HCT116 (cell line): ENCODE measurements around the gene STKLD1. TPM values are rescaled to one million over a fixed set of nuclear protein-coding genes. Genes with fewer than 3 reads are reported as not detected.

Experiments used
- ATAC-seq: fragments of 200-7000 bp; cut with Tn5 transposase; 2 replicates; pipeline ENCODE4 v1.9.1; 2020; ENCODE audit warnings: mild to moderate bottlenecking, moderate library complexity
- BruUV-seq: library from RNA; stranded (reverse); fragments of 400-500 nt; replicated peaks from 2 replicates; lab custom pipeline; 2021; lab: Mats Ljungman, UMichigan
- CTCF ChIA-PET: fragments of 300-600 bp; sonication (Branson Sonifier 250); formaldehyde crosslinking; loops from one replicate; lab custom pipeline; 2021; ENCODE audit warnings: antibody characterized with exemption; lab: Charles Lee
- POLR2A ChIA-PET: fragments of 300-600, 350-600 bp; sonication (Branson Sonifier 250); formaldehyde crosslinking; loops from one replicate; lab custom pipeline; 2021; ENCODE audit warnings: antibody characterized with exemption; lab: Charles Lee
- RAD21 ChIA-PET, 2 experiments: fragments of 300-600 bp; sonication (Branson Sonifier 250); formaldehyde crosslinking; loops; one replicate each; lab custom pipeline; 2023; ENCODE audit warnings: low total read pairs in 2 of 2; ENCODE audit not compliant: uncharacterized antibody in 2 of 2, unreplicated experiment in 2 of 2, low non-redundant PET in 1 of 2; lab: Charles Lee
- DNase-seq: peaks from one replicate; pipeline ENCODE4 v3.0.0-alpha.2; 2010; ENCODE audit warnings: low read depth, low spot score
- H2AFZ ChIP-seq: fragments of 200-600 bp; shearing (Covaris generic), sonication (generic); 2 replicates; pipeline ENCODE4 v1.6.1; 2017; ENCODE audit warnings: low read depth, mixed run types, mixed read lengths, antibody characterized with exemption, low read length; ENCODE audit not compliant: poor library complexity, severe bottlenecking
- H3K27ac ChIP-seq: 2 replicates; pipeline ENCODE4 v1.5.1; 2012; ENCODE audit warnings: low read depth, low read length
- H3K27me3 ChIP-seq: fragments of 200-600 bp; sonication (generic); 2 replicates; pipeline ENCODE4 v1.6.1; 2016; ENCODE audit warnings: mixed run types, low read length, mixed read lengths; ENCODE audit not compliant: insufficient read depth
- H3K36me3 ChIP-seq, 2 experiments: fragments of 200-500 bp in 1 of 2; fragments of 200-600 bp in 1 of 2; sonication (Bioruptor generic) in 1 of 2; sonication (generic) in 1 of 2; 2 replicates each; pipeline versions ENCODE4 v1.5.1 to v1.6.1; 2014 to 2016; ENCODE audit warnings: low read length in 2 of 2, inconsistent platforms in 1 of 2, mixed read lengths in 1 of 2, mixed run types in 1 of 2; ENCODE audit not compliant: insufficient read depth in 2 of 2, control insufficient read depth in 1 of 2
- H3K4me1 ChIP-seq, 2 experiments: fragments of 200-600 bp in 1 of 2; sonication (generic) in 1 of 2; 2 replicates each; pipeline versions ENCODE4 v1.5.1 to v1.6.1; 2012 to 2017; ENCODE audit warnings: low read length in 2 of 2, inconsistent platforms in 1 of 2, mild to moderate bottlenecking in 1 of 2, mixed read lengths in 1 of 2, mixed run types in 1 of 2, moderate library complexity in 1 of 2; ENCODE audit not compliant: insufficient read depth in 2 of 2, control insufficient read depth in 1 of 2
- H3K4me2 ChIP-seq: fragments of 200-600 bp; sonication (generic); 2 replicates; pipeline ENCODE4 v1.6.1; 2017; ENCODE audit warnings: mixed run types, low read length, mixed read lengths
- H3K4me3 ChIP-seq, 2 experiments: fragments of 200-600 bp in 1 of 2; sonication (generic) in 1 of 2; replicated peaks in 1 of 2; 2 replicates each; pipeline ENCODE4 v1.5.1; 2011 to 2016; ENCODE audit warnings: low read length in 2 of 2, control low read depth in 1 of 2, low read depth in 1 of 2, mild to moderate bottlenecking in 1 of 2, mixed read lengths in 1 of 2, mixed run types in 1 of 2
- H3K79me2 ChIP-seq: fragments of 200-600 bp; sonication (generic); 2 replicates; pipeline ENCODE4 v1.6.1; 2017; ENCODE audit warnings: mild to moderate bottlenecking, mixed run types, low read length, moderate library complexity, mixed read lengths; ENCODE audit not compliant: insufficient read depth
- H3K9ac ChIP-seq: fragments of 200-600 bp; sonication (generic); 2 replicates; pipeline ENCODE4 v1.6.1; 2016; ENCODE audit warnings: low read length, mixed read lengths
- H3K9me2 ChIP-seq: fragments of 200-600 bp; sonication (generic), shearing (Covaris generic); 2 replicates; pipeline ENCODE4 v1.6.1; 2017; ENCODE audit warnings: mixed run types, mild to moderate bottlenecking, moderate library complexity; ENCODE audit not compliant: insufficient read depth
- H3K9me3 ChIP-seq, 2 experiments: fragments of 200-500 bp in 1 of 2; fragments of 200-600 bp in 1 of 2; sonication (Bioruptor generic) in 1 of 2; sonication (generic) in 1 of 2; 2 replicates each; pipeline ENCODE4 v1.6.1; 2014 to 2017; ENCODE audit warnings: low read length in 2 of 2, mixed read lengths in 2 of 2, inconsistent platforms in 1 of 2, low read depth in 1 of 2, mild to moderate bottlenecking in 1 of 2, mixed run types in 1 of 2, moderate library complexity in 1 of 2; ENCODE audit not compliant: control insufficient read depth in 1 of 2, insufficient read depth in 1 of 2
- H4K20me1 ChIP-seq: fragments of 200-600 bp; sonication (generic), shearing (Covaris generic); 2 replicates; pipeline ENCODE4 v1.6.1; 2017; ENCODE audit warnings: mixed run types, mild to moderate bottlenecking, moderate library complexity; ENCODE audit not compliant: insufficient read depth
- CBX3 ChIP-seq: IDR thresholded peaks from 2 replicates; pipeline ENCODE4 v1.6.1; 2012; ENCODE audit warnings: low read depth
- CEBPB ChIP-seq: IDR thresholded peaks from 2 replicates; pipeline ENCODE4 v1.6.1; 2012; ENCODE audit warnings: low read depth
- CTCF ChIP-seq, 3 experiments: fragments of 200-600 bp in 1 of 3; sonication (generic) in 1 of 3; IDR thresholded peaks in 2 of 3; conservative IDR thresholded peaks in 1 of 3; 2 replicates each; pipeline ENCODE4 v1.5.1; 2012 to 2017; ENCODE audit warnings: low read depth in 2 of 3, low read length in 2 of 3, antibody characterized with exemption in 1 of 3, borderline replicate concordance in 1 of 3, control low read depth in 1 of 3, mild to moderate bottlenecking in 1 of 3, mixed read lengths in 1 of 3, mixed run types in 1 of 3, moderate library complexity in 1 of 3; ENCODE audit not compliant: insufficient read depth in 1 of 3
- EGR1 ChIP-seq: IDR thresholded peaks from 2 replicates; pipeline ENCODE4 v1.6.1; 2012; ENCODE audit warnings: low read depth
- ELF1 ChIP-seq: IDR thresholded peaks from 2 replicates; pipeline ENCODE4 v1.6.1; 2012; ENCODE audit warnings: low read depth, borderline replicate concordance
- EZH2 ChIP-seq: fragments of 200-600 bp; sonication (generic); IDR thresholded peaks from 2 replicates; pipeline ENCODE4 v1.6.1; 2017; ENCODE audit warnings: antibody characterized with exemption, mixed run types
- EZH2phosphoT487 ChIP-seq: fragments of 200-600 bp; IDR thresholded peaks from 2 replicates; pipeline ENCODE4 v1.6.1; 2018; ENCODE audit warnings: antibody characterized with exemption, borderline replicate concordance
- FOSL1 ChIP-seq: IDR thresholded peaks from 2 replicates; pipeline ENCODE4 v1.6.1; 2012; ENCODE audit warnings: low read depth
- JUND ChIP-seq: IDR thresholded peaks from 2 replicates; pipeline ENCODE4 v1.6.1; 2012
- POLR2A ChIP-seq: IDR thresholded peaks from 2 replicates; pipeline ENCODE4 v1.7.0; 2011; ENCODE audit warnings: borderline replicate concordance; ENCODE audit not compliant: insufficient read depth, insufficient read length; ENCODE audit errors: extremely low read depth
- RAD21 ChIP-seq: IDR thresholded peaks from 2 replicates; pipeline ENCODE4 v1.6.1; 2012; ENCODE audit warnings: low read depth, mild to moderate bottlenecking
- SIN3A ChIP-seq: IDR thresholded peaks from 2 replicates; pipeline ENCODE4 v1.6.1; 2012; ENCODE audit warnings: low read depth
- SP1 ChIP-seq: IDR thresholded peaks from 2 replicates; pipeline ENCODE4 v1.6.1; 2012; ENCODE audit warnings: low read depth
- TCF7L2 ChIP-seq: IDR thresholded peaks from 2 replicates; pipeline ENCODE4 v1.7.0; 2011; ENCODE audit warnings: borderline replicate concordance, inconsistent platforms; ENCODE audit not compliant: insufficient read depth, insufficient read length; ENCODE audit errors: extremely low read depth
- YY1 ChIP-seq: IDR thresholded peaks from 2 replicates; pipeline ENCODE4 v1.6.1; 2011; ENCODE audit warnings: low read length, low read depth, moderate library complexity, mild to moderate bottlenecking; ENCODE audit not compliant: insufficient replicate concordance; ENCODE audit errors: extremely low read depth
- ZFX ChIP-seq: fragments of 450-650 bp; IDR thresholded peaks from 2 replicates; pipeline ENCODE4 v1.6.1; 2017
- ZNF274 ChIP-seq: fragments of 200-500 bp; sonication (Bioruptor generic); IDR thresholded peaks from 2 replicates; pipeline ENCODE4 v1.6.1; 2014; ENCODE audit warnings: mild to moderate bottlenecking, low read depth, low read length, inconsistent platforms
- intact Hi-C: fragments of 100-400 bp; cut with micrococcal nuclease; formaldehyde crosslinking; loops from 2 replicates; pipeline ENCODE4 v1.10.0; 2022
- total RNA-seq: library from RNA; stranded (reverse); gene quantifications from one replicate; pipeline ENCODE4 v1.2.1, GENCODE V29; 2021; ENCODE audit not compliant: unreplicated experiment
- TF ChIP-seq, protein P1 (sequence below): IDR thresholded peaks from 2 replicates; pipeline ENCODE4 v1.6.1; 2012; ENCODE audit warnings: low read depth

Gene STKLD1
- total RNA-seq, 1 experiment from 2014 or later, result 0.37 TPM

DNA sequence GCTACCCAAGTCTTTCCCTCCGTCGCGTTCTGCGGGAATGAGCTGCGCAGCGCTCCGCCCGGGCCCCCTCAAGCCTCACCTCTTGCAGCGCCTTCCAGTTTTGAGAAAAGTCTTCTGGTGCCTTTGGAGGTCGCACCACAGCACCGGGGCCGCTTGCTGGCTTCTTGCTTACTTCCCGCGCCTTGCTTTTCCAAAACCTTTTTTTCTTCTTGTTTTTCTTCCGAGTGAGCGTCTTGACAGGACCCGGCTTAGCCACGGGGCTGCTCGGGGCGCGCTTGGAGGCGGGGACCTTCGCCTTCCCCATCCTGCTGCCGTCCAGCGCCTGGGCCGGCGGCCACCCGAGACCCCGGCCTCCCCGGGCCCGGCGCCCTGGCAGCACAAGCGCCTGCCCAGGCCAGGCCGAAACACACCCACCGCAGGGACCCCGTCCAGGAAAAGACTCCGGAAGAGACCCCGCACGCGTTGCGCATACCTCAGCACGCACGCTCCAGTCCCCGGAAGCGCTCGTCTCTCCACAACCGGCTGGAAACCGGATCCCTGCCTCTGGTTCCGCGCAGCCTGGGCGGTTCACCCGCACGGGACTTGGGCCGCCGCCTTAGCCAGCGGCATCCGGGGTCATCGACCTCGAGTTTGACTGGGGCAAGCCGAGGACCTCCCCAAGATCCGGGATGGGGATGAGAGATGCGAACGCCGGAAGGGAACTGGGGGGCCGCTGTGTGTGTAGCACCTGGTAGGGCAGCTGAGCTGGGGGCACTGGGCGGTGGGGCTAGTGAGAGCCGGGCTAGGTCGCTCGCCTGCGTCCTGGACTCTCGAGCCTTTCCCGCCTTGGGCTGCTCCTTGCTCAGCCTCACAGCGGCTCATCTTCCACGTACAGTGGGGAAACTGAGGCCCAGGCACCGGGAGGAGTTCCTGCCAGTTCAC is 41.6 kb downstream of the STKLD1 start, which contains the start of gene REXO4:
TSS of gene REXO4 (minus strand) at position 470 of the 921 bp plus-strand sequence. CDS start at position 304, 166 bp downstream.
- Histone ChIP-seq H3K36me3 (peaks cover 10 to 35% of the 10 kb centered on the region in 2 experiments; a peak in 2 of 4 replicates), H3K4me1 (peaks cover 7 to 28% of the 10 kb centered on the region in 2 experiments; a peak in 3 of 4 replicates), H3K27me3 (no peaks in the 10 kb centered on the region), H3K9ac (peak within 1 kb of the TSS; percentile 93), H3K79me2 (peaks cover 47% of the 10 kb centered on the region), H3K4me2 (peak within 1 kb of the TSS; percentile 82), H3K9me3 (no peaks in the 10 kb centered on the region), H3K9me2 (no peaks in the 10 kb centered on the region), H3K4me3 (peak within 1 kb of the TSS; percentile 96 to 98), H4K20me1 (no peaks in the 10 kb centered on the region), H3K27ac (peak within 1 kb of the TSS; percentile 83), H2AFZ (no peak within 1 kb of the TSS)
- intact Hi-C loops, result loop anchor here (5.0 kb wide), 1 partner anchor 44 kb away; no protein-coding TSS in a partner anchor
- POLR2A ChIA-PET, result interaction anchor here (1.6 kb wide), 2 partner anchors 42 to 70 kb away, joined by 3 to 8 read pairs; partner anchors contain the start of genes CACFD1, MED22 and RPL7A
- RAD21 ChIA-PET, result no interaction called here
- DNase-seq, result peak; percentile 85
- ATAC-seq, result peak; percentile 84
- BruUV-seq, result no TSS peak
- CTCF ChIA-PET, result interaction anchor here (1.0 to 1.4 kb wide), 2 partner anchors 10 to 42 kb away, joined by 3 to 4 read pairs; partner anchors contain the start of gene CACFD1
- TF ChIP-seq FOSL1, result no peak
- TF ChIP-seq SP1, result peak; percentile 81
- no peak for TF ChIP-seq CEBPB
- TF ChIP-seq JUND, result no peak
- TF ChIP-seq CTCF (IDR thresholded peaks at IDR 0.05 in 2 of 3, conservative IDR thresholded peaks at IDR 0.05 in 1 of 3; ENCODE audit: borderline replicate concordance in 1 of 3, insufficient read depth in 1 of 3, low read depth in 2 of 3, low read length in 2 of 3), result no peak
- peak; percentile 51 for TF ChIP-seq POLR2A
- no peak for TF ChIP-seq ZNF274
- TF ChIP-seq TCF7L2, result peak; percentile 64
- TF ChIP-seq CBX3, result peak; percentile 93
- TF ChIP-seq YY1, result peak; percentile 40
- TF ChIP-seq SIN3A, result peak; percentile 76; the same call in 1 of the 2 replicates
- no peak for TF ChIP-seq RAD21
- TF ChIP-seq, protein P1, sequence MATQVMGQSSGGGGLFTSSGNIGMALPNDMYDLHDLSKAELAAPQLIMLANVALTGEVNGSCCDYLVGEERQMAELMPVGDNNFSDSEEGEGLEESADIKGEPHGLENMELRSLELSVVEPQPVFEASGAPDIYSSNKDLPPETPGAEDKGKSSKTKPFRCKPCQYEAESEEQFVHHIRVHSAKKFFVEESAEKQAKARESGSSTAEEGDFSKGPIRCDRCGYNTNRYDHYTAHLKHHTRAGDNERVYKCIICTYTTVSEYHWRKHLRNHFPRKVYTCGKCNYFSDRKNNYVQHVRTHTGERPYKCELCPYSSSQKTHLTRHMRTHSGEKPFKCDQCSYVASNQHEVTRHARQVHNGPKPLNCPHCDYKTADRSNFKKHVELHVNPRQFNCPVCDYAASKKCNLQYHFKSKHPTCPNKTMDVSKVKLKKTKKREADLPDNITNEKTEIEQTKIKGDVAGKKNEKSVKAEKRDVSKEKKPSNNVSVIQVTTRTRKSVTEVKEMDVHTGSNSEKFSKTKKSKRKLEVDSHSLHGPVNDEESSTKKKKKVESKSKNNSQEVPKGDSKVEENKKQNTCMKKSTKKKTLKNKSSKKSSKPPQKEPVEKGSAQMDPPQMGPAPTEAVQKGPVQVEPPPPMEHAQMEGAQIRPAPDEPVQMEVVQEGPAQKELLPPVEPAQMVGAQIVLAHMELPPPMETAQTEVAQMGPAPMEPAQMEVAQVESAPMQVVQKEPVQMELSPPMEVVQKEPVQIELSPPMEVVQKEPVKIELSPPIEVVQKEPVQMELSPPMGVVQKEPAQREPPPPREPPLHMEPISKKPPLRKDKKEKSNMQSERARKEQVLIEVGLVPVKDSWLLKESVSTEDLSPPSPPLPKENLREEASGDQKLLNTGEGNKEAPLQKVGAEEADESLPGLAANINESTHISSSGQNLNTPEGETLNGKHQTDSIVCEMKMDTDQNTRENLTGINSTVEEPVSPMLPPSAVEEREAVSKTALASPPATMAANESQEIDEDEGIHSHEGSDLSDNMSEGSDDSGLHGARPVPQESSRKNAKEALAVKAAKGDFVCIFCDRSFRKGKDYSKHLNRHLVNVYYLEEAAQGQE, result no peak
- no peak; the same call in 1 of the 2 replicates for TF ChIP-seq ELF1
- TF ChIP-seq EZH2, result no peak
- peak; percentile 62; the same call in 1 of the 2 replicates for TF ChIP-seq ZFX
- no peak for TF ChIP-seq EZH2phosphoT487
- TF ChIP-seq EGR1, result peak; percentile 50; the same call in 1 of the 2 replicates
